NCI-H2029 treated with DMSO at 0.1 percent for 48 hours (cell line): Measurements from ENCODE around the gene NSUN7.
"Not testable (repeated sequence)": the region's sequence is repeated elsewhere in the genome, so short reads cannot be mapped to it uniquely, and the experiment has no call there.

Source experiments
- DNase-seq: peaks from one replicate; lab custom pipeline; 2025; lab: John Stamatoyannopoulos, UW

NSUN7 gene

GRCh38 chr4:40749717-40750460 lies at the start of gene NSUN7:
Gene NSUN7, plus strand, starts transcription at chr4:40749955. Its CDS starts 739 bp downstream, at chr4:40750694.
- DNase-seq = peak; percentile 83

GRCh38 chr4:40702137-40702799 lies 47.5 kb upstream of the NSUN7 start:
- no peak for DNase-seq

- DNase-seq = no peak
These were observed 47.0 kb upstream of the NSUN7 start for GRCh38 chr4:40702800-40703151.

GRCh38 chr4:40704073-40704472 lies 45.7 kb upstream of the NSUN7 start:
- no peak for DNase-seq

- DNase-seq = no peak
These were observed 39.1 kb upstream of the NSUN7 start for GRCh38 chr4:40710484-40711254.

- not testable (repeated sequence) for DNase-seq
These were observed 36.8 kb upstream of the NSUN7 start for GRCh38 chr4:40713001-40713400.

- DNase-seq = no peak
These were observed 36.0 kb upstream of the NSUN7 start for GRCh38 chr4:40713798-40714197.

- DNase-seq = peak; percentile 42
These were observed 31.2 kb upstream of the NSUN7 start for GRCh38 chr4:40718586-40718985.

GRCh38 chr4:40719008-40719623 lies 30.6 kb upstream of the NSUN7 start:
- peak; percentile 57 for DNase-seq

GRCh38 chr4:40720351-40720750 lies 29.4 kb upstream of the NSUN7 start:
- no peak for DNase-seq

- DNase-seq = no peak
These were observed 28.8 kb upstream of the NSUN7 start for GRCh38 chr4:40720916-40721315.

GRCh38 chr4:40721730-40722171 lies 28.0 kb upstream of the NSUN7 start:
- DNase-seq = no peak

GRCh38 chr4:40722576-40723161 lies 27.1 kb upstream of the NSUN7 start:
- no peak for DNase-seq

GRCh38 chr4:40723728-40724127 lies 26.0 kb upstream of the NSUN7 start:
- no peak for DNase-seq

GRCh38 chr4:40728333-40728732 lies 21.4 kb upstream of the NSUN7 start:
- DNase-seq = no peak

GRCh38 chr4:40729555-40729954 lies 20.2 kb upstream of the NSUN7 start:
- DNase-seq = no peak

- no peak for DNase-seq
These were observed 19.6 kb upstream of the NSUN7 start for GRCh38 chr4:40730091-40730679.

GRCh38 chr4:40731361-40731760 lies 18.4 kb upstream of the NSUN7 start:
- no peak for DNase-seq

GRCh38 chr4:40731792-40732245 lies 17.9 kb upstream of the NSUN7 start:
- DNase-seq = peak; percentile 85

- no peak for DNase-seq
These were observed 16.0 kb upstream of the NSUN7 start for GRCh38 chr4:40733752-40734151.

- DNase-seq = no peak
These were observed 15.3 kb upstream of the NSUN7 start for GRCh38 chr4:40734497-40734896.

- DNase-seq = peak; percentile 30
These were observed 12.8 kb upstream of the NSUN7 start for GRCh38 chr4:40736910-40737309.
